MCF 10A (cell line): ENCODE results near the gene BMP2K. TPM values are rescaled to one million over a fixed set of nuclear protein-coding genes. Genes with fewer than 3 reads are reported as not detected.

Source experiments
- BruUV-seq: library from RNA; stranded (reverse); fragments of 400-500 nt; replicated peaks from 2 replicates; lab custom pipeline; 2021; lab: Mats Ljungman, UMichigan
- CTCF ChIA-PET: fragments of 300-600 bp; sonication (Branson Sonifier 250); formaldehyde crosslinking; extraction: SDS; loops from one replicate; lab custom pipeline; 2021; ENCODE audit warnings: antibody characterized with exemption, inconsistent platforms; lab: Yijun Ruan, JAX
- POLR2A ChIA-PET: fragments of 300-600, 350-650 bp; sonication (Branson Sonifier 250); formaldehyde crosslinking; extraction: SDS; loops from one replicate; lab custom pipeline; 2020; ENCODE audit warnings: antibody characterized with exemption, inconsistent platforms; lab: Yijun Ruan, JAX
- DNase-seq: peaks from one replicate; pipeline ENCODE4 v3.0.0-alpha.2; 2018; ENCODE audit not compliant: unreplicated experiment
- H3K27ac Mint-ChIP-seq: one replicate; pipeline ENCODE4 v1.8.0; 2022; ENCODE audit warnings: mild to moderate bottlenecking, low read depth, mixed read lengths; ENCODE audit not compliant: unreplicated experiment
- H3K27me3 Mint-ChIP-seq: one replicate; pipeline ENCODE4 v1.8.0; 2022; ENCODE audit warnings: mixed read lengths; ENCODE audit not compliant: insufficient read depth, unreplicated experiment
- H3K36me3 Mint-ChIP-seq: one replicate; pipeline ENCODE4 v1.8.0; 2022; ENCODE audit warnings: mild to moderate bottlenecking, moderate library complexity, mixed read lengths; ENCODE audit not compliant: insufficient read depth, unreplicated experiment
- H3K4me1 Mint-ChIP-seq: one replicate; pipeline ENCODE4 v1.8.0; 2022; ENCODE audit warnings: mixed read lengths; ENCODE audit not compliant: insufficient read depth, unreplicated experiment
- H3K4me3 Mint-ChIP-seq: one replicate; pipeline ENCODE4 v1.8.0; 2022; ENCODE audit warnings: mild to moderate bottlenecking, moderate library complexity, mixed read lengths; ENCODE audit not compliant: unreplicated experiment
- H3K9me3 Mint-ChIP-seq: one replicate; pipeline ENCODE4 v1.8.0; 2022; ENCODE audit warnings: mixed read lengths; ENCODE audit not compliant: unreplicated experiment
- CTCF ChIP-seq: fragments of 200-600 bp; IDR thresholded peaks from one replicate; pipeline ENCODE4 v1.8.0; 2022; ENCODE audit warnings: antibody characterized with exemption, mild to moderate bottlenecking; ENCODE audit not compliant: unreplicated experiment
- intact Hi-C: fragments of 100-400 bp; cut with micrococcal nuclease; formaldehyde crosslinking; loops from 2 replicates; pipeline ENCODE4 v1.14.1; 2022
- total RNA-seq: library from RNA; stranded (reverse); gene quantifications from 2 replicates; pipeline ENCODE4 v1.2.3, GENCODE V29; 2022

The BMP2K gene
- total RNA-seq, 1 experiment from 2014 or later: 47.3 TPM

GRCh38 chr4:78938868-78939666 lies 162.9 kb downstream of the BMP2K start, which contains the start of gene PAQR3:
Gene PAQR3 (minus strand): TSS chr4:78939438. CDS start chr4:78939224, 214 bp downstream.
- peak; percentile 80 for DNase-seq
- ChIA-PET CTCF (interaction anchor here (0.7 to 2.9 kb wide), 5 partner anchors 14 to 1270 kb away, joined by 3 to 16 read pairs (median 4); no protein-coding TSS in a partner anchor), POLR2A (interaction anchor here (0.6 to 3.0 kb wide), 26 partner anchors 13 to 1367 kb away, joined by 3 to 10 read pairs (median 4); no protein-coding TSS in a partner anchor)
- H3K27me3 Mint-ChIP-seq: no peaks in the 10 kb centered on the region
- H3K9me3 Mint-ChIP-seq: no peaks in the 10 kb centered on the region
- intact Hi-C loops: no loop called here
- BruUV-seq: no TSS peak
- H3K4me1 Mint-ChIP-seq: peaks cover 5% of the 10 kb centered on the region
- TF ChIP-seq CTCF: no peak
- H3K4me3 Mint-ChIP-seq: peak within 1 kb of the TSS; percentile 93
- peak within 1 kb of the TSS; percentile 93 for H3K27ac Mint-ChIP-seq
- H3K36me3 Mint-ChIP-seq: peaks cover 7% of the 10 kb centered on the region

- Mint-ChIP-seq H3K27ac (peak overlapping the region; percentile 93), H3K27me3 (no peaks in the 10 kb centered on the region), H3K9me3 (no peaks in the 10 kb centered on the region), H3K4me3 (peak overlapping the region; percentile 93), H3K4me1 (peaks cover 5% of the 10 kb centered on the region), H3K36me3 (peaks cover 7% of the 10 kb centered on the region)
- TSS peak; percentile 63 for BruUV-seq
- intact Hi-C loops: no loop called here
- DNase-seq: no peak
- ChIA-PET CTCF (interaction anchor here (0.7 to 2.9 kb wide), 6 partner anchors 14 to 1291 kb away, joined by 3 to 16 read pairs (median 4); no protein-coding TSS in a partner anchor), POLR2A (interaction anchor here (0.6 to 3.0 kb wide), 18 partner anchors 12 to 1366 kb away, joined by 3 to 10 read pairs (median 4); no protein-coding TSS in a partner anchor)
- TF ChIP-seq CTCF: no peak
Observed at GRCh38 chr4:78939667-78940008, 163.5 kb downstream of the BMP2K start.

GRCh38 chr4:78940752-78941151 lies 164.6 kb downstream of the BMP2K start:
- H3K9me3 Mint-ChIP-seq: peaks cover under 1% of the 10 kb centered on the region
- no peak overlapping the region for H3K27ac Mint-ChIP-seq
- no peak for TF ChIP-seq CTCF
- no peak for DNase-seq
- BruUV-seq: no TSS peak
- intact Hi-C loops: no loop called here
- H3K4me3 Mint-ChIP-seq: no peak overlapping the region
- no peaks in the 10 kb centered on the region for H3K27me3 Mint-ChIP-seq
- ChIA-PET POLR2A (interaction anchor here (1.2 kb wide), 1 partner anchor 16 kb away, joined by 3 read pairs; no protein-coding TSS in a partner anchor), CTCF (no interaction called here)
- peaks cover 5% of the 10 kb centered on the region for H3K4me1 Mint-ChIP-seq
- peaks cover 7% of the 10 kb centered on the region for H3K36me3 Mint-ChIP-seq

- ChIA-PET POLR2A (interaction anchor here (1.0 kb wide), 1 partner anchor 9 kb away, joined by 3 read pairs; no protein-coding TSS in a partner anchor), CTCF (interaction anchor here (0.6 to 1.0 kb wide), 2 partner anchors 8 to 1053 kb away, joined by 4 to 7 read pairs; no protein-coding TSS in a partner anchor)
- H3K4me3 Mint-ChIP-seq: no peak overlapping the region
- no peaks in the 10 kb centered on the region for H3K36me3 Mint-ChIP-seq
- no TSS peak for BruUV-seq
- H3K4me1 Mint-ChIP-seq: no peaks in the 10 kb centered on the region
- intact Hi-C loops: no loop called here
- no peak overlapping the region for H3K27ac Mint-ChIP-seq
- H3K9me3 Mint-ChIP-seq: peaks cover 8% of the 10 kb centered on the region
- no peak for TF ChIP-seq CTCF
- DNase-seq: no peak
- H3K27me3 Mint-ChIP-seq: no peaks in the 10 kb centered on the region
Observed at GRCh38 chr4:78944381-78944780, 168.2 kb downstream of the BMP2K start.
